ENCODE data around the gene ADAMTS10. TPM values are rescaled to one million over a fixed set of nuclear protein-coding genes. Genes with fewer than 3 reads are reported as not detected.

ADAMTS10 gene
- total RNA-seq, 2 experiments from 2014 or later = not detected

DNA sequence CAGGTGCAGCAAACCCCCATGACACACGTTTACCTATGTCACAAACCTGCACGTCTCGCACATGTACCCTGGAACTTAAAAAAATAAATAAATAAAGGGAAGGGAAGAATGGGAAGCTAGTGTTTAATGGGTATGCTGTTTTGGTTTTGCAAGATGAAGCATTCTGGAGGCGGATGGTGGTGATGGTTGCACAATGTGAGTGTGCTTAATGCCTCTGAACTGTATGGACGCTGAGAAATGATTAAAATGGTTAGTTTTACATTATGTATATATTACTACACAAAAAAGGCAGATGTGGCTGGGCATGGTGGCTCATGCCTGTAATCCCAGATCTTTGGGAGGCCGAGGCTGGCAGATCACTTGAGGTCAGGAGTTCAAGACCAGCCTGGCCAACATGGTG is 37.7 kb upstream of the ADAMTS10 start:
- ChIA-PET CTCF (ENCODE audit: unreplicated experiment) (no interaction called here), POLR2A (no interaction called here)
- H4K20me1 ChIP-seq (ENCODE audit: insufficient read depth, low read length) = no peaks in the 10 kb centered on the region
- BruUV-seq (replicated peaks) = no TSS peak
- no peak overlapping the region for H3K4me2 ChIP-seq (ENCODE audit: low read length)
- H3K9me3 ChIP-seq (ENCODE audit: low read length) = no peaks in the 10 kb centered on the region
- no peaks in the 10 kb centered on the region for H3K4me1 ChIP-seq (ENCODE audit: insufficient read depth, low read length, poor library complexity, severe bottlenecking)
- no peak for DNase-seq (ENCODE audit: low spot score)
- TF ChIP-seq, protein P1, sequence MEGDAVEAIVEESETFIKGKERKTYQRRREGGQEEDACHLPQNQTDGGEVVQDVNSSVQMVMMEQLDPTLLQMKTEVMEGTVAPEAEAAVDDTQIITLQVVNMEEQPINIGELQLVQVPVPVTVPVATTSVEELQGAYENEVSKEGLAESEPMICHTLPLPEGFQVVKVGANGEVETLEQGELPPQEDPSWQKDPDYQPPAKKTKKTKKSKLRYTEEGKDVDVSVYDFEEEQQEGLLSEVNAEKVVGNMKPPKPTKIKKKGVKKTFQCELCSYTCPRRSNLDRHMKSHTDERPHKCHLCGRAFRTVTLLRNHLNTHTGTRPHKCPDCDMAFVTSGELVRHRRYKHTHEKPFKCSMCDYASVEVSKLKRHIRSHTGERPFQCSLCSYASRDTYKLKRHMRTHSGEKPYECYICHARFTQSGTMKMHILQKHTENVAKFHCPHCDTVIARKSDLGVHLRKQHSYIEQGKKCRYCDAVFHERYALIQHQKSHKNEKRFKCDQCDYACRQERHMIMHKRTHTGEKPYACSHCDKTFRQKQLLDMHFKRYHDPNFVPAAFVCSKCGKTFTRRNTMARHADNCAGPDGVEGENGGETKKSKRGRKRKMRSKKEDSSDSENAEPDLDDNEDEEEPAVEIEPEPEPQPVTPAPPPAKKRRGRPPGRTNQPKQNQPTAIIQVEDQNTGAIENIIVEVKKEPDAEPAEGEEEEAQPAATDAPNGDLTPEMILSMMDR (conservative IDR thresholded peaks at IDR 0.05; ENCODE audit: low read length) = no peak
- no peak for TF ChIP-seq EZH2phosphoT487 (IDR thresholded peaks at IDR 0.05; ENCODE audit: borderline replicate concordance, low read depth, low read length)
- no peak overlapping the region for H2AFZ ChIP-seq (ENCODE audit: low read length)
- intact Hi-C loops (cut with micrococcal nuclease; ENCODE audit: unreplicated experiment) = no loop called here
- H3K36me3 ChIP-seq (ENCODE audit: insufficient read depth, low read length) = no peaks in the 10 kb centered on the region
- no peak overlapping the region for H3K4me3 ChIP-seq (ENCODE audit: low read depth, low read length, poor library complexity, severe bottlenecking)
- H3K79me2 ChIP-seq (ENCODE audit: insufficient read depth, low read depth, low read length) = no peaks in the 10 kb centered on the region
- no peaks in the 10 kb centered on the region for H3K9me2 ChIP-seq (ENCODE audit: insufficient read depth, low read length)
- no peak overlapping the region for H3K27ac ChIP-seq (ENCODE audit: low read depth, low read length, poor library complexity, severe bottlenecking)

DNA sequence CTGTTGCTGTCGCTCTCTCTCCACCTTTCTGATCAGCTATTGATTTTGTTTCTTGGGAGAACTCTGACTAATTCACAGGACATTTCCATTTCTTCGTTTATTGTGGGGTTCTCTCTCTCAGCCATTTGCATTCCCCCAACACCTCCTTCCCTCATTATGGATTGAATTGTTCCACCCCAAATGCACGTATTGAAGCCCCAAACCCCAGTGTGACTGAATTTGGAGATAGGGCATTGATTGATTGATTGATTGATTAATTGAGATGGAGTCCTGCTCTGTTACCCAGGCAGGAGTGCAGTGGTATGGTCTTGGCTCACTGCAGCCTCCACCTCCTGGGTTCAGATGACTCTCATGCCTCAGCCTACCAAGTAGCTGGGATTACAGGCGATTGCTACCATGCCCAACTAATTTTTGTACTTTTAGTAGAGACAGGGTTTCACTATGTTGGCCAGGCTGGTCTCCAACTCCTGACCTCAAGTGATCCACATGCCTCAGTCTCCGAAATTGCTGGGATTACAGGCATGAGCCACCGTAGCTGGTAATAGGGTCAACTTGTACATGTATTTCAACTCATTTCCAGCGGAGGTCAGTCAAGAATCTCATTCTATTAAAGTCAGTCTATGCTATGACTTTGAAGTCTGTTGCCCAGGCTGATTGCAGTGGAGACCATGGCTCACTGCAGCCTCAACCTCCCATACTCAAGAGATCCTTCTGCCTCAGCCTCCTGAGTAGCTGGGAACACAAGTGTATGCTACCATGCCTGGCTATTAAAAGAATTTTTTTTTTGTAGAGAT is 33.5 kb upstream of the ADAMTS10 start:
- Histone ChIP-seq H3K4me3 (ENCODE audit: low read depth, low read length, poor library complexity, severe bottlenecking) (no peak overlapping the region), H3K9me2 (ENCODE audit: insufficient read depth, low read length) (no peaks in the 10 kb centered on the region), H3K4me2 (ENCODE audit: low read length) (no peak overlapping the region), H3K9me3 (ENCODE audit: low read length) (no peaks in the 10 kb centered on the region), H3K4me1 (ENCODE audit: insufficient read depth, low read length, poor library complexity, severe bottlenecking) (no peaks in the 10 kb centered on the region), H3K36me3 (ENCODE audit: insufficient read depth, low read length) (no peaks in the 10 kb centered on the region), H2AFZ (ENCODE audit: low read length) (no peak overlapping the region), H3K27ac (ENCODE audit: low read depth, low read length, poor library complexity, severe bottlenecking) (no peak overlapping the region), H3K79me2 (ENCODE audit: insufficient read depth, low read depth, low read length) (no peaks in the 10 kb centered on the region), H4K20me1 (ENCODE audit: insufficient read depth, low read length) (no peaks in the 10 kb centered on the region)
- TF ChIP-seq, protein P1 (conservative IDR thresholded peaks at IDR 0.05; ENCODE audit: low read length) = no peak
- TF ChIP-seq EZH2phosphoT487 (IDR thresholded peaks at IDR 0.05; ENCODE audit: borderline replicate concordance, low read depth, low read length) = no peak
- ChIA-PET POLR2A (no interaction called here), CTCF (ENCODE audit: unreplicated experiment) (interaction anchor here (0.6 kb wide), 1 partner anchor 1191 kb away, joined by 12 read pairs; the partner anchor contains the start of gene PIN1)
- intact Hi-C loops (cut with micrococcal nuclease; ENCODE audit: unreplicated experiment) = no loop called here
- no peak for DNase-seq (ENCODE audit: low spot score)
- BruUV-seq (replicated peaks) = no TSS peak

DNA sequence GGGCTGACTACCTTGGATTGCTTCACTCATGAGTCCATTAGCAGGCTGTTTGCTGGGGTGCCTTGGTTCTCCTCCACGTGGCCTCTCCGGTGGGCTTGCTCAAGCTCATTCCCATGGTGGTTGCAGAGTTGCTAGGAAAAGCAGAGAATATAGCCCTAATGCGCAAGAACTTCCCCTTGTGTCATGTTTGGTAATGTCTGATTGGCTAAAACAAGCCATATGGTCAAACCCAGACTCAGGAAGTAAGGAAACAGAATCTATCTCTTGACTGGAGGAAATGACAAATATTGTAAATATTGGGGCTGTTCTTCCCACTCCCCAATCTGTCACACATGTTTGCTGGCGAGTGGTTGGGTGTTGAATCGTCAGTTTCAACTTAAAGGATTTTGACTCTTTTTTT is 32.0 kb upstream of the ADAMTS10 start:
- intact Hi-C loops (cut with micrococcal nuclease; ENCODE audit: unreplicated experiment) = no loop called here
- POLR2A ChIA-PET = no interaction called here
- Histone ChIP-seq H2AFZ (ENCODE audit: low read length) (no peak overlapping the region), H4K20me1 (ENCODE audit: insufficient read depth, low read length) (no peaks in the 10 kb centered on the region), H3K36me3 (ENCODE audit: insufficient read depth, low read length) (no peaks in the 10 kb centered on the region), H3K79me2 (ENCODE audit: insufficient read depth, low read depth, low read length) (no peaks in the 10 kb centered on the region), H3K27ac (ENCODE audit: low read depth, low read length, poor library complexity, severe bottlenecking) (no peak overlapping the region), H3K4me3 (ENCODE audit: low read depth, low read length, poor library complexity, severe bottlenecking) (no peak overlapping the region), H3K9me3 (ENCODE audit: low read length) (no peaks in the 10 kb centered on the region), H3K4me1 (ENCODE audit: insufficient read depth, low read length, poor library complexity, severe bottlenecking) (no peaks in the 10 kb centered on the region), H3K4me2 (ENCODE audit: low read length) (no peak overlapping the region), H3K9me2 (ENCODE audit: insufficient read depth, low read length) (no peaks in the 10 kb centered on the region)
- DNase-seq (ENCODE audit: low spot score) = no peak
- no TSS peak for BruUV-seq (replicated peaks)
- CTCF ChIA-PET (ENCODE audit: unreplicated experiment) = no interaction called here
- TF ChIP-seq, protein P1 (conservative IDR thresholded peaks at IDR 0.05; ENCODE audit: low read length) = no peak
- no peak for TF ChIP-seq EZH2phosphoT487 (IDR thresholded peaks at IDR 0.05; ENCODE audit: borderline replicate concordance, low read depth, low read length)

Measured in OCI-LY7 (cell line).